COLO829 (cell line): Measurements from ENCODE around the gene CAMK2G.
"Not testable (repeated sequence)": the region's sequence is repeated elsewhere in the genome, so short reads cannot be mapped to it uniquely, and the experiment has no call there.

ENCODE experiments used
- DNase-seq: peaks from one replicate; pipeline ENCODE4 v3.0.0; 2012; ENCODE audit warnings: low spot score

The CAMK2G gene

GRCh38 chr10:73902351-73902750 is 28.0 kb upstream of the CAMK2G start:
- no peak for DNase-seq

DNA sequence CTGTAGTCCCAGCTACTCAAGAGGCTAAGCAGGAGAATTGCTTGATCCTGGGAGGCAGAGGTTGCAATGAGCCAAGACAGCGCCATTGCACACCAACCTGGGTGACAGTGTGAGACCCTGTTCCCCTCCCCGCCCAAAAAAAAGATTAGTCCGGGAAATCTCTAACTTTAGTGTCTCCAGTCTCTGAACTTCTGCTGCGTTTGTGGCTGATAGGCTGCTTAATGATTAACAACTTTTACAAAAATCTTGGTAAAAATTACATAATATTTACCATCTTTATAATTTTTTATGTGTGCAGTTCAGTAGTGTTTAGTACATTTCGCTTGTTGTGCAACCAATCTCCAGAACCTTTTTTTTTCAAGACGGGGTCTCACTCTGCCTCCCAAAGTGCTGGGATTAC is 26.9 kb upstream of the CAMK2G start:
- no peak for DNase-seq

- DNase-seq = no peak
Measured at GRCh38 chr10:73900064-73900463, 25.7 kb upstream of the CAMK2G start.

DNA sequence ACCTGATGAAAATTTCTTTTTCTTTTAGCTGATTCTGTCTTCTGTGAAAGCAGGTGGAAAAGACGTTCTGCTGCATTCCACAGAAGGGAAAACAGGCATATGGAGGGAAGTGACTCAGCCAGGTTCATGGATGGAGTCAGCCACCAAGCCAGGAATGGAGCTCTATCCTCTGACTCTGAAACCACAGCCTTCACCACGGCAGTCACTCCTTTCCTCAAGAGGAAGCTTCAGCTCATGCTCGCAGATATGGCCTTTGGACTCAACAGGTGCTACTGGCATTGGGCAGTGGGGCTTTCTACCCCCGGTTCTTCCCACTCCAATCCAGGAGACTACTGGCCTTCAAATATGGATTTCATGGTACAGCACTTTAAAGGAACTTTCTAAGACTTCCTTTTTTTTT is 25.1 kb upstream of the CAMK2G start:
- no peak for DNase-seq

DNA sequence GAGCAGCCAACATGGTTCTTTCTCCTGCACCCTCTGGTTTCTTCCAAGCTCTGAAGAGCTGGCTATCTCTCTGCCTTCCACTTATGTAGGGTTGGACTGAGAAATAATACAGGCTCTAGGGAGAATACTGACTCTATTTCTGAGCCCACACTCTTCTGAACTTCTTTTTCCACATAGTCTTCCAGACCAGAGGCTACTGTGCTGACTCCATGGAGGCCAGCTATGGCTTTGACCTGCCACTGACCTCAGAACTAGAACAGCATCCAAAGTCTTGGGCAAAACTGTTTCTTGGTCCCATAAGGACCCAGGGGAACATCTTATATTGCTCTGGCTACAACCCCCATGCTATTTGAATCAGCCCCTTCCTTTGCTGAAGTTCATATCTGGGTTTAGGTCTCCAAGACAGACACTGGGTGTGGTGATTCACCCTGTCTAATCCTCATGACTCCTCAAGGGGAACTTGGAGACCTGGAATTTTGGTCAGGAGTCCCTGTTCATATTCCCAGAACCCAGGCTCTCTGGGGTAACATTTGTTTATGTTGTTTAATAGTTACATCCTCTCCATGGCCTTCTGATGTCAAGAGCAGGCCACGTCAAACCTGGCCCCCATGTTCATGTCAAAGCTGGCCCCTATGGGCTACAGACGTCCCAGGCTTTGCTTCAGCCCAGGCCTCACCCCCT is 24.5 kb upstream of the CAMK2G start:
- DNase-seq = no peak

- no peak for DNase-seq
Measured at GRCh38 chr10:73897693-73898092, 23.3 kb upstream of the CAMK2G start.

- not testable (repeated sequence) for DNase-seq
Measured at GRCh38 chr10:73895381-73895780, 21.0 kb upstream of the CAMK2G start.

DNA sequence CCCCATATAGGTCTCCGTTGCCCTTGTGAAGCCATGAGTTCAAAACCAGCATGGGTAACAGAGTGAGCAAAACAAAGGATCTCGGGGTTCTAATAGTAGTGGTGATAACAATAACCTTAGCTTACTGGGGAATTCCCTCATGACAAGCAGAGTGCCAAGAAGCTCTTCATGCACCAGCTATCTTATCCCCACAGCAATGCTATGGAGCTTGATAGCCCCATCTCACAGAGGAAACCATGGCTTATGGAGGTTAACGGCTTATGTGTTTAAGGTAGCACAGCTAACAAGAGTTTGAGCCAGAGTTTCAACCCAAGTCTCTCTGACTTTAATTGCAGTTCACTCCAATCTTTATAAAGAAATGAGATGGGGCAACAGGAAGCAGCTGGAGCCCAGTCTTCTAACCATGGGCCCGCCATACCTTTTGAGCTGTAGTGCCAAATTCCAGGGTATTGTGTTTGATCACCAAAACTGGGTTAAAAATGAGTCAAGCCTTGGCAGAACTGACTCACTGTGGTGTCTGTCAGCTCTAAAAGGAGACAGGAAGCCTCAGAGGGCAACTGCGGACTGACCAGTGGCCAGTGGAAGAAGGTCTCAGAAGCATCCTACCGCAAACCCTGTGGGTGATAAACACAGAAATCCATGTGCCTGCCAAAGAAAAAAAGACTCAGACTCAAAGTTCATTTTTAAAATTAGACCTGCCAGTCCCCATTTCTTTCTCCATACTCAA is 20.1 kb upstream of the CAMK2G start:
- DNase-seq = no peak

DNA sequence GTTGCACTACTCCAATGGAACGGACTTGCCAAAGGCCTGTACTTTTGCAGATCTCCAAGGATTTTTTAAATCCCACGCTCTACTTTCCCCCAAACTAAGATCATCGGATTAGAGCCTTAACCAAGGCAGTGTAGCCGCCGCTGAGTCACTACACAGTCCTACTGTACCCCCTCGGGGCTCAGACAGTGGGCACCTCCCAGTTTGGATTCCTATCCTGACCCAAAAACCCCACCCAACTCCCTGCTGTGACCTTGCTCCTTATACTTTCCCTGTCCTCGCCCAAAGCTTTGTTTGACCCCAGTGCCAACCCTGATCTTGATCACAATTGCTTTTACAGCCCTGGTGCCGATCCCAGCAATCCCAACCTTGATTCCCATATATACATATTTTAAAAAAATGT is 19.1 kb upstream of the CAMK2G start:
- no peak for DNase-seq

DNA sequence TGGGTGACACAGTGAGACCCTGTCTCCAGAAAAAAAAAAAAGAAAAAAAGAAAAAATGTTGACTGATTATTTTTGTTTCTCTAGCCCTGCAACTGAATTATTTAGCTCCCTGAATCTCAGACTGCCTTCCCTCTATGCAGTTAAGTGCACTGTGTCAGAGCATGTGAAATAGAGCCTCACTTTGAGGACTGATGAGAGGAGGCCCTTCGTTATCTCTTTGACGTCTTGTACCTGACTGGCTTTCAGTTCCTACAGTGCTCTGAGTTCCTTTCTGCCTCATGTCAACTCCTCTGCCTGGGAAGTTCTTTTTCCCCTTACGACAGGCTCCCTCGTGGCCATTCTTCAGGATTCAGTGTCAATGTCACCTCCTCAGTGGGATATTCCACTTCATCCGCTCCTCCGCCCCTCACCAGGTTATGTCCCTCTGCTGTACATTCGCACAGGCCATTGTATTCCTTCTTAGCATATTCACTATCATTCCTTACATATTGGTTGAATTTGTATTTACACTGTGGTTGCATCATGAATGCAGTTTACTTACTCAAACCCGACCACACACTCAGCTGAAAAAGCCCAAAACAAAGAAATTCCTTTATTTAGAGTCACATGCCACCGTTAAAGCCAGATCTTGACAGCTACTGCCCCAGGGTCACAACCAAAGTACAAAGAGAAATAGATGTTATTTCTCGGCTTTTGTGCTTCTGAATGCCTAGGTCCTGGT is 18.1 kb upstream of the CAMK2G start:
- DNase-seq = peak; percentile 41

- no peak for DNase-seq
Measured at GRCh38 chr10:73891540-73891939, 17.2 kb upstream of the CAMK2G start.

GRCh38 chr10:73890830-73891229 is 16.5 kb upstream of the CAMK2G start:
- not testable (repeated sequence) for DNase-seq

DNA sequence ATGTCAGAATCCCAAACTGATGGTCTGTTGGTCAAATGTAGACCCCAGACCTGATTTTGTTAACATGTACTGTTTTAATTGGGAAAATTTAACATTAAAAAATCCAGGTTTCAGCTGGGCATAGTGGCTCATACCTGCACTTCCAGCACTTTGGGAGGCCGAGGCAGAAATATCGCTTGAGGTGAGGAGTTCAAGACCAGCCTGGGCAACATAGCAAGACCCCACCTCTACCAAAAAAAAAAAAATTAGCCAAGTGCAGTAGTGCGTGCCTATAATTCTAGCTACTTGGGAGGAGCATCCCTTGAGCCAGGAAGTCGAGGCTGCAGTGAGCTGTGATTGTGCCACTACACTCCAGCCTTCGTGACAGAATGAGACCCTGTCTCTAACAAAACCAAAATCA is 15.9 kb upstream of the CAMK2G start:
- DNase-seq = no peak

GRCh38 chr10:73889416-73889815 is 15.1 kb upstream of the CAMK2G start:
- DNase-seq = not testable (repeated sequence)

- DNase-seq = no peak
Measured at GRCh38 chr10:73889014-73889413, 14.7 kb upstream of the CAMK2G start.

DNA sequence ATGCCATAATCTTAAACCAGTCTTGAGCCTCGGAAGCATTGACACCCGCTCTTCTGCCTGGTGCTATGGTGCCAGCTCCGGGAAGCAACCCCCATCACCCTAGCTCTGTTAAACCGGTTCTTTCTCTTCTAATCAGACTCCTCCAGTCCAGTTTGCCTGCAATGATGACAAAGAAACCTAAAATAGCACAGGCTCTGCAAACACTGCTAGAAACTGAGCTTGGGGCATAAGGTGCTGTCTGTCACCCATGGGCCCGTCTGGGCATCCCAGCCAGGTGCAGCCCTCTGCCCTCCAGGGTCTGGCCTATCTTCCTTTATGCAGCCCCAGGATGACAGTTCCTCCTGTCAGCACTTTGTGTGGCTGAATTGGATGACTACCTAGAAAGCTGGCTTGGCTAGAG is 14.2 kb upstream of the CAMK2G start:
- no peak for DNase-seq

DNA sequence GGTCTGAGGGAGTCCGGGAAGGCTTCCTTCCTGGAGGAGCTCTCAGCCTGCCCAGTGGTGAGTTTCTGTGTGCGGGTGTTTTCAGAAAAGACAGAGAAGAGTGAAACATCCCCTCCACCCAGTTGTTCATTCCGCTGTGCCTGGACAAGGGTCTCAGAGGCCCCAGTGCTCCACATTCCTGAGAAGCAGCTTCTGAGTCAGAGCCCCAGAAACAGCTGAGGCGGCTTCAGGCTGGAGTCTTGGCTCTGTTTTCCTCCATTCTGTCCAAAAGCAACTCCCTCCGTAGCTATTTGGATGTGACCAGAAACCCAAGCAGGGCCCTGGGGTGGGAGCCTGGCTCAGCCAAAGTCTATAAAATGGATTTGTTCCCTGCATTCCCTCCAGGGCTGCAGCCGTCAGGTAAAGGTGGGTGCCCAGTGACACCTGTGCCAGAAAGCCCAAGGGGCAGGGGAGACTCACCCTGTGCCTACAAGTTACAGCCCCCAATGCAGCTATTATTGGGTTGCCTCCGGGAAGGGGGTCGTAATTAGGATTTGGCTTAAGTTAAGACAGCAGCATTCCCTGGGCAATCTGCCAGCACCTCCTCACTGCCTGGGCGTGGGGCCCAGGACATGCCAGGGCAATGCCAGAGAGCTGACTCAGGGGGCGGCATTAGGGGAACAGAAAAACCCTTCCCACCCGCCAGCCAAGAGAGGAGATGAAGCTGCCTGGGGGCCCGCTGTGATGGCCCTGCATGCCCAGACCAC is 13.1 kb upstream of the CAMK2G start:
- DNase-seq = no peak

- DNase-seq = no peak
Measured at GRCh38 chr10:73886661-73887293, 12.4 kb upstream of the CAMK2G start.

DNA sequence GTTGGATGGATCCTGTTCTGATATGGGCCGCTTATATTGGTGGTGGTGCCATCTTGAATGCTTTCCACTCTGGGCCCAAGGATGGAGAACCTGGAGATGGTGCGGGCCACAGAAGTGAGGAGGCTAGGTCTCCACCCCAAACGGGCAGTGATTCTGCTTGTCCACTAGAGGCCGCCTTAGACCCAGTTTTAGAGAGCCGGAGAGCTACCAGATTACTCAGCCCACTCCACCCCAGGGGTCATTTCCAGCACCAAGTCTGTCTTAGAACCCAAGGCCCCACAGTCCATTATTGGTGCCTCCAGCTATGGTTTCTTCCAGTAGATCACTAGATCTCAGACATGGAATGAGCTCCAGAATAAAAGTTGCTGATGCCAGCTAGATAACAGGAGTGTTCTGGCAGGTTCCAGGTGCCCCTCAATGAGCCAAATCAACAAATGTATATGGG is 11.8 kb upstream of the CAMK2G start:
- peak; percentile 58 for DNase-seq

- no peak for DNase-seq
Measured at GRCh38 chr10:73884017-73884416, 9.7 kb upstream of the CAMK2G start.

- no peak for DNase-seq
Measured at GRCh38 chr10:73881221-73881919, 7.0 kb upstream of the CAMK2G start.
